Peyer's patch (tissue), 4 donors: ENCODE data around the gene HOTAIR. TPM values are rescaled to one million over a fixed set of nuclear protein-coding genes. Genes with fewer than 3 reads are reported as not detected.

Source experiments
- DNase-seq, 3 donors: peaks; one replicate each; pipeline ENCODE4 v3.0.0-alpha.2; 2017 to 2019
- H3K27ac ChIP-seq, 4 donors: fragments of 200-600 bp; sonication (generic); one replicate each; pipeline ENCODE4 v1.5.1; 2016 to 2019
- H3K27me3 ChIP-seq, 2 donors: fragments of 200-600 bp; sonication (generic); one replicate each; pipeline ENCODE4 v1.5.1; 2019
- H3K36me3 ChIP-seq, 3 donors: fragments of 200-600 bp; sonication (generic); one replicate each; pipeline ENCODE4 v1.5.1; 2016 to 2019
- H3K4me1 ChIP-seq, 4 donors: fragments of 200-600 bp; sonication (generic); one replicate each; pipeline ENCODE4 v1.5.1; 2016 to 2019
- H3K4me3 ChIP-seq, 4 donors: fragments of 200-600 bp; sonication (generic); 1 replicate in 3 of 4; 2 replicates in 1 of 4; pipeline ENCODE4 v1.5.1; 2016 to 2019; ENCODE audit warnings: mild to moderate bottlenecking in 1 of 4
- H3K9me3 ChIP-seq, 4 donors: fragments of 200-600 bp; sonication (generic); one replicate each; pipeline ENCODE4 v1.5.1; 2016 to 2019; ENCODE audit warnings: mild to moderate bottlenecking in 1 of 4
- CTCF ChIP-seq, 6 experiments: fragments of 450-650 bp in 4 of 6; fragments of 200-600 bp in 2 of 6; sonication (generic) in 1 of 6; IDR thresholded peaks; one replicate each; pipeline ENCODE4 v1.5.1; 2017 to 2019; ENCODE audit warnings: antibody characterized with exemption in 6 of 6, mild to moderate bottlenecking in 3 of 6, moderate library complexity in 1 of 6
- POLR2A ChIP-seq, 2 donors: fragments of 450-650 bp; IDR thresholded peaks; one replicate each; pipeline ENCODE4 v1.5.1; 2017; ENCODE audit warnings: antibody characterized with exemption in 2 of 2, mild to moderate bottlenecking in 2 of 2, moderate library complexity in 2 of 2
- total RNA-seq, 4 donors: library from RNA; depleted of rRNA; stranded (reverse); fragments of >200 nt; gene quantifications; one replicate each; pipeline ENCODE4 v1.1.0, GENCODE V29; 2016

The HOTAIR gene
- total RNA-seq, 4 donors from 2014 or later = 1.4 TPM; not detected in 3

DNA sequence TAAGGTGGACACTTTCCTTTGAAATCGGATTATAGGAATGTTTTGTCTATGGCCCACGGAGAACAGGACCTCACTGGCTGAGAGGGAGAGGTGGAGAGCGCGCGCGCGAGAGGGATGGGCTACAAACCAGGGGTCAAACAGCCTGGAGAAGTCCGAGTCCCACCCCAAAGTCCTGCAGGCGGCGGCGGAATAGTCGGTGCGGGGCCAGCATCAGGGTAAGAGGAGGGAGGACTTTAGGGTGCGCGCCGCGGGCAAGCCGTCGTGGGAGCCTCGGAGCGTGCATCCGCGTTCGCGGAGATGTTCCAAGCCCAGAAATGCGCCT, 30.7 kb upstream of the HOTAIR start:
- no peak for TF ChIP-seq CTCF (IDR thresholded peaks at IDR 0.05)
- H3K27ac ChIP-seq = peak overlapping the region; percentile 37 to 83 (median 67)
- H3K27me3 ChIP-seq = peaks cover 0 to 39% of the 10 kb centered on the region in 2 donors
- no peak for DNase-seq
- peaks cover 0 to 22% (median 6%) of the 10 kb centered on the region in 4 donors for H3K4me1 ChIP-seq
- no peaks in the 10 kb centered on the region for H3K9me3 ChIP-seq
- peak overlapping the region in 1 of 4 donors; percentile 49 for H3K4me3 ChIP-seq
- H3K36me3 ChIP-seq = no peaks in the 10 kb centered on the region

DNA sequence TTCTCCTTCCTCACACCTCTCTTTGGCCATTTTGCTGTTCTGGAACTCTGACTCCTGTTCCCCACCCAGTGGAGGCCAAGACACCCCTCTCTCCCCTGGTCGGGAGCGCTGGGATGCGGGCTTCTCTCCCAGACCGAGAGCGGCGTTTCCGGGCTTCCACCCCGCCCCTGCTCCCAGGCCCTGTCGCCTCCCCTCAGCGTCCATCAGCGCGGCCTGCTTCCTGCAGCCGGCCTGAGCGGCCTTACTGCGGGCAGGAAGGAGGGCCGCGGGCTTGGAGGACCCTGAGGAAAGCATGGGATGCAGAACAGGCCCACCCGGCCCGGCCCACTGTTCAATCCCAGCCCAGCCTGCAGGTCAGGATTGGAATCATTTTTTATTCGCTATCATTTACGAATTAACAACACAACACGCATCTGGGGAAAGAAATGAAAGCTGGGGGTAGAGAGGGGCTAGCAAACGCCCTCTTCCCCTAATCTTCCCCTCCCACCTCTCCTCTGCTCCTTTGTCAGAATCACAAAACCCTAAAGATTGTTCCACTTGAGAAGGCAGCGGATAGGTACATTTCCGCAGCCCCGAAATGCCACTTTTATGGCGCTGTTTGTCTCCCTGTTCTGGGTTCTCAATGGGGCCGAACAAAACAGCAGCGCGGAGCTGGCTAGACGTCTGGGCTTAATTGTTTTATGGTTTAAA, 30.2 kb upstream of the HOTAIR start:
- no peaks in the 10 kb centered on the region for H3K36me3 ChIP-seq
- H3K27ac ChIP-seq = peak overlapping the region; percentile 37 to 83 (median 67)
- H3K4me3 ChIP-seq = peak overlapping the region in 1 of 4 donors; percentile 49

GRCh38 chr12:54004063-54004840, 29.5 kb upstream of the HOTAIR start:
- Histone ChIP-seq H3K4me1 (peaks cover 0 to 31% (median 4%) of the 10 kb centered on the region in 4 donors), H3K9me3 (no peaks in the 10 kb centered on the region), H3K36me3 (no peaks in the 10 kb centered on the region), H3K4me3 (peak overlapping the region in 1 of 4 donors; percentile 49), H3K27me3 (peaks cover 0 to 40% of the 10 kb centered on the region in 2 donors), H3K27ac (peak overlapping the region in 3 of 4 donors; percentile 63 to 83 (median 71))
- TF ChIP-seq POLR2A (IDR thresholded peaks at IDR 0.05) = no peak
- DNase-seq = no peak

More for the DNA sequence above, 30.2 kb upstream of the HOTAIR start:
- DNase-seq = no peak
- H3K27me3 ChIP-seq = peaks cover 0 to 40% of the 10 kb centered on the region in 2 donors
- no peak for TF ChIP-seq POLR2A (IDR thresholded peaks at IDR 0.05)
- TF ChIP-seq CTCF (IDR thresholded peaks at IDR 0.05) = no peak
- peaks cover 0 to 27% (median 6%) of the 10 kb centered on the region in 4 donors for H3K4me1 ChIP-seq
- H3K9me3 ChIP-seq = no peaks in the 10 kb centered on the region

- H3K9me3 ChIP-seq = no peaks in the 10 kb centered on the region
- DNase-seq = no peak
- H3K27ac ChIP-seq = peak overlapping the region in 2 of 4 donors; percentile 63 to 83
- H3K4me3 ChIP-seq = peak overlapping the region in 1 of 4 donors; percentile 8
- no peaks in the 10 kb centered on the region for H3K36me3 ChIP-seq
- peaks cover 0 to 31% (median 3%) of the 10 kb centered on the region in 4 donors for H3K4me1 ChIP-seq
- H3K27me3 ChIP-seq = peaks cover 0 to 42% of the 10 kb centered on the region in 2 donors
- TF ChIP-seq POLR2A (IDR thresholded peaks at IDR 0.05) = no peak
- TF ChIP-seq CTCF (IDR thresholded peaks at IDR 0.05) = no peak
Measured at GRCh38 chr12:54003625-54004024, 28.9 kb upstream of the HOTAIR start.

DNA sequence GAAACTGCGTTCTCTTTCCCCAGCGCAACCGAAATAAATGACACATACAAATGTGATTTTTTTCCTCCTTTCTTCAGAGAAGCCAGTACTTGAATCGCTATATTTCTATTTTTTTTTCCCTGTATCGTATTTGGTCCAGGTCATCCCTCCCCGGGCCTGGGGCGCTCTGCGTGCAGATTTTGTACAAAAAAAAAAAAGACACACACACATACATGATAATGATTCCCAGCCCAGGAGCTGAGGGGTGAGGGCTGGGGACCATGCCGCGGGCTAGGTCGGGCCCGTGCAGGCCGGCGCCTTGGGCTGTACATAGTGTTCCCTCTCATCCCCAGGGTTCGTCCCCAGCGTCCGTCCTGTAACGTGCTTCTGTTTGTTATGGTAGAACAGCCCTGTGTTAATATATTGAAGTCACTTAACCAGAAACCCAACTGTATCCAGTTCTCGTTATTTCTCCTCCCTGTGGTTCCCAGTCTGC, 28.2 kb upstream of the HOTAIR start:
- TF ChIP-seq CTCF (IDR thresholded peaks at IDR 0.05) (no peak), POLR2A (IDR thresholded peaks at IDR 0.05) (no peak)
- H3K9me3 ChIP-seq = no peaks in the 10 kb centered on the region
- peaks cover 0 to 28% (median 3%) of the 10 kb centered on the region in 4 donors for H3K4me1 ChIP-seq
- peak overlapping the region in 2 of 4 donors; percentile 63 to 83 for H3K27ac ChIP-seq
- H3K27me3 ChIP-seq = peaks cover 0 to 39% of the 10 kb centered on the region in 2 donors
- no peaks in the 10 kb centered on the region for H3K36me3 ChIP-seq
- H3K4me3 ChIP-seq = peak overlapping the region in 1 of 4 donors; percentile 56
- DNase-seq = no peak
